Measurements from ENCODE around the gene EPHA10. TPM values are rescaled to one million over a fixed set of nuclear protein-coding genes. Genes with fewer than 3 reads are reported as not detected.
A peak's percentile ranks its signal among the peaks of the same experiment; 100 is the strongest.

EPHA10 gene
- total and polyA plus RNA-seq, 3 donors from 2014 or later, result 55.3 to 71.7 (median 64.2) TPM

DNA sequence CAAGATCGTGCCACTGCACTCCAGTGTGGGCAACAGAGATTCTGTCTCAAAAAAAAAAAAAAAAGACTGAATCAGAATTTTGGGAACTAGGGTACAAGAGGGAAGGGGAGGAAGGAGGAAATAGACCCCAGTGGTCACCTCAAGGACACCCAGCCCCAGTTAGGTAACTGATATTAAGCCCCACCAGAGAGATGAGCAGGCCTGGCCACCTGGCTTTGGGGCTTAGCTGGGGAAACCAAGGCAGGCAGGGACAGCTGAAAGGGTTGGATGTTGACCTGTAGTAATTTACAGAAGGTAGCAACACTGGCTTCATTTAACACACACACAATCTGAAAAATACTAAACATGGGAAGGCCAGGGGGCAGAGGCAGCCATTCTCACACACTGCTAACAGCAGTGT lies 37.5 kb upstream of the EPHA10 start:
- intact Hi-C loops (cut with DNase I; ENCODE audit: low total_unique reads), result no loop called here
- Histone ChIP-seq H3K36me3 (ENCODE audit: low read depth, missing control alignments) (no peaks in the 10 kb centered on the region), H3K27ac (no peak overlapping the region), H3K4me1 (peaks cover 20% of the 10 kb centered on the region), H3K9me3 (no peaks in the 10 kb centered on the region), H3K4me3 (no peak overlapping the region), H3K27me3 (no peaks in the 10 kb centered on the region)
- DNase-seq, result no peak
- TF ChIP-seq POLR2A (IDR thresholded peaks at IDR 0.05), result no peak
- 90 to 92% methylated on average over 1 of the region's 1 CpG for WGBS, 2 donors

DNA sequence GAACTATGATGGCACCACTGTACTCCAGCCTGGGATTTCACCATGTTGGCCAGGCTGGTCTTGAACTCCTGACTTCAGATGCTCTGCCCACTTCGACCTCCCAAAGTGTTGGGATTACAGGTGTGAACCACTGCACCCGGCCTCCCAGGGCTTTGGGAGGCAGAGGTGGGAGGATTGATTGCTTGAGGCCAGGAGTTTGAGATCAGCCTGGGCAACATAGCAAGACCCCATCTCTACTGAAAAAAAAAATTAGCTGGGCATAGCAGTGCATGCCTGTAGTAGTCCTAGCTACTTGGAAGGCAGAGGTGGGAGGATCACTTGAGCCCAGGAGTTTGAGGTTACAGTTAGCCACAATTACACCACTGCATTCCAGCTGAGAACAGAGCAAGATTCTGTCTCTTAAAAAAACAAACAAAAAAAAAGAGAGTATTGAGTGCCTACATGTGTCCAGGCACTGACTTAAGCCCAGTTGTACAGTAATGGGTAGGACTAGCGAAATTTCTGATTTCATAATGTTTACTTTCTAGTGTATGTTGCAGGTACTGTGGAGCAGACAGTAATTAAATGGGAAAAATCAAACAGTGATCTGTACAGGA lies 32.9 kb upstream of the EPHA10 start:
- no peaks in the 10 kb centered on the region for H3K27me3 ChIP-seq
- H3K27ac ChIP-seq, result no peak overlapping the region
- H3K4me1 ChIP-seq, result peaks cover 11% of the 10 kb centered on the region
- TF ChIP-seq POLR2A (IDR thresholded peaks at IDR 0.05), result no peak
- TF ChIP-seq, protein P1, sequence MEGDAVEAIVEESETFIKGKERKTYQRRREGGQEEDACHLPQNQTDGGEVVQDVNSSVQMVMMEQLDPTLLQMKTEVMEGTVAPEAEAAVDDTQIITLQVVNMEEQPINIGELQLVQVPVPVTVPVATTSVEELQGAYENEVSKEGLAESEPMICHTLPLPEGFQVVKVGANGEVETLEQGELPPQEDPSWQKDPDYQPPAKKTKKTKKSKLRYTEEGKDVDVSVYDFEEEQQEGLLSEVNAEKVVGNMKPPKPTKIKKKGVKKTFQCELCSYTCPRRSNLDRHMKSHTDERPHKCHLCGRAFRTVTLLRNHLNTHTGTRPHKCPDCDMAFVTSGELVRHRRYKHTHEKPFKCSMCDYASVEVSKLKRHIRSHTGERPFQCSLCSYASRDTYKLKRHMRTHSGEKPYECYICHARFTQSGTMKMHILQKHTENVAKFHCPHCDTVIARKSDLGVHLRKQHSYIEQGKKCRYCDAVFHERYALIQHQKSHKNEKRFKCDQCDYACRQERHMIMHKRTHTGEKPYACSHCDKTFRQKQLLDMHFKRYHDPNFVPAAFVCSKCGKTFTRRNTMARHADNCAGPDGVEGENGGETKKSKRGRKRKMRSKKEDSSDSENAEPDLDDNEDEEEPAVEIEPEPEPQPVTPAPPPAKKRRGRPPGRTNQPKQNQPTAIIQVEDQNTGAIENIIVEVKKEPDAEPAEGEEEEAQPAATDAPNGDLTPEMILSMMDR (IDR thresholded peaks at IDR 0.05), result no peak
- no peak for DNase-seq
- intact Hi-C loops (cut with DNase I; ENCODE audit: low total_unique reads), result no loop called here
- WGBS, 2 donors, result 89 to 93% methylated on average over 3 of the region's 3 CpGs
- no peak overlapping the region for H3K4me3 ChIP-seq
- no peaks in the 10 kb centered on the region for H3K9me3 ChIP-seq
- H3K36me3 ChIP-seq (ENCODE audit: low read depth, missing control alignments), result no peaks in the 10 kb centered on the region

DNA sequence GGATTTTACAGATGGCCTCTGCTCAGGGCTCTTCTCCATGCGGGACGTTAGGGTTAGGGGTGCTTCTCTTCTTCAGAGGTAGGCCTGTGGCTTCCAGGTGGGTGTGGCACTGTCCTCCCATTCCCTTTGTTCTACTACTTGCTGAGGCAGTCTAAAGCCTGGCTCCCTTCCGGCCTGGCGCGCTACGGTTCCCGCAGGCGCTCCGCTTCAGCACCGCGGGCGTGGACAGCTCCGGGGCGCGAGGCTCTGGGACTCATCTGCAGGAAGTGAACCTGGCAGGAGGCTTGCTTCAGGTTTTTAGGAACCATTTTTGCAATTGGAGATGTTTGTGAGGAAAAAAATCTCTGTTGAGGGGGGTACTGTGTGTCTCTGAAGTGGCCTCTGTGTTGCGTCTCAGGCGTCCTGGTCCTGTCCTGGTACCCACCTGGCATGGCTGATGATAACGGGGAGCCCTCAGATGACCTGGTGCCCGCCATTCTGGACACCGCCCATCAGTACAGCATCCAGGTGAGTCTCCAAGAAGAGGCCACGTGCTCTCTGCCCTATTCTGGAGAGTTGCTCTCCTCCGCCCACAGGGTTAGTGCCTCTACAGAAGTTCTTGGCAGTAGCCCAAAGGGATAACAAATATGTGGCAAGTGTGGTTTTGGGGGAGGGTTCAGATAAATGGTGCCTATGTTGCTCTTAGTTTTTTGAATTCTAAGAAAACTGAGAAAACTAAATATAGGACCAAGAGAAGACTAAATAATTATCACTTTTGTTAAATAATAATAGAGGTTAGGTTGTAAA lies 30.6 kb upstream of the EPHA10 start:
- Histone ChIP-seq H3K27me3 (no peaks in the 10 kb centered on the region), H3K27ac (no peak overlapping the region), H3K9me3 (no peaks in the 10 kb centered on the region), H3K36me3 (ENCODE audit: low read depth, missing control alignments) (no peaks in the 10 kb centered on the region), H3K4me1 (peaks cover 11% of the 10 kb centered on the region), H3K4me3 (peak overlapping the region in 1 of 2 donors; percentile 53)
- 21 to 23% methylated on average over 21 to 22 of the region's 22 CpGs for WGBS, 2 donors
- intact Hi-C loops (cut with DNase I; ENCODE audit: low total_unique reads), result no loop called here
- DNase-seq, result peak; percentile 78
- TF ChIP-seq POLR2A (IDR thresholded peaks at IDR 0.05), result no peak
- TF ChIP-seq, protein P1 (IDR thresholded peaks at IDR 0.05), result no peak

DNA sequence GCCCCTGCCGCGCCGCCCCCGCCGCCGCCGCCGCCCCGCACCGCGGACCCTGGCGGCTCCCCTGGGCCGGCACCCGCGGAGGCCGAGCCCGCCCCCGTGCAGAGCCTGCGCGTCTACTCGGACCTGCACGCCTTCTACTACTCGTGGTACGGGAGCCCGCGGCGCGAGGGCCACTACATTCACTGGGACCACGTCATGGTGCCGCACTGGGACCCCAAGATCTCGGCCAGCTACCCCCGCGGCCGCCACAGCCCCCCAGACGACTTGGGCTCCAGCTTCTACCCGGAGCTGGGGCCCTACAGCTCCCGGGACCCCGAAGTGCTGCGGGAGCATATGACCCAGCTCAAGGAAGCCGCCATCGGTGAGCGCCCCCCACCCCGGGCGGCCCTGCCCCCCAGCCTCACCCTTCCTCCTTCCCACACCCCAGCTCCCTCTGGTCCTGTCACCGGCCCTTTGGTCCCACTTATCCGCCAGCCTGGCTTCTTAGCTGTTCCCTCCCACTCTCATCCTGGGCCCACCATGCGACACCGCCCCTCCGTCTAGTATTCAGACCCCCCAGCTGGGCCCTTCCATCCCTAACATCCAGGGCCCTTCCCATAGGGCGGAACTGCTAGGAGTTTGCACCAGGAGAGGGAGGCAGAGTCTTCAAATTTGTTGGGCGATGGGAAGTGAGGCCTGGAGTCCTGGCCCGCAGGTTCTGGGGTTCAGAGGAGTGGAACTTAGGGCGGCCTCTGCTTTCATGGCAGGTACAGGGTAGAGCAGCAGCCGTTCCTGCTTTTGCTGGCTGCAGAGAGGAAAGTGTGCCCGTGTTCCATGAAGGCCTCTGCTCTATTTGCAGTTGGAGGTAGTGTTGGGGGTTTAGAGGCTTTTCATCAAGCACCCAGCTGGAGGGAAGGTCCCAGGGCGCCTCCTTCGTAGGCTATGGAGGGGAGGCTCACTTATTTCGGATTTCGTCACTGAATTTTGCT lies 29.7 kb upstream of the EPHA10 start:
- Histone ChIP-seq H3K27ac (no peak overlapping the region), H3K36me3 (ENCODE audit: low read depth, missing control alignments) (no peaks in the 10 kb centered on the region), H3K4me3 (peak overlapping the region in 1 of 2 donors; percentile 53), H3K9me3 (no peaks in the 10 kb centered on the region), H3K27me3 (no peaks in the 10 kb centered on the region), H3K4me1 (peaks cover 11% of the 10 kb centered on the region)
- TF ChIP-seq, protein P1 (IDR thresholded peaks at IDR 0.05), result no peak
- no peak for TF ChIP-seq POLR2A (IDR thresholded peaks at IDR 0.05)
- intact Hi-C loops (cut with DNase I; ENCODE audit: low total_unique reads), result no loop called here
- no peak for DNase-seq
- 12 to 16% methylated on average over 11 to 43 of the region's 59 CpGs for WGBS, 2 donors

All from testis (tissue), 3 donors.